Measurements from ENCODE around the gene P2RX4.

The P2RX4 gene

GRCh38 chr12:121264951-121265515 is 55.1 kb downstream of the P2RX4 start:
- no peak for TF ChIP-seq EZH2phosphoT487 (IDR thresholded peaks at IDR 0.05; ENCODE audit: low read length)
- no peak for TF ChIP-seq EZH2 (optimal IDR thresholded peaks at IDR 0.05; ENCODE audit: low read depth, low read length)
- TF ChIP-seq CTCF (IDR thresholded peaks at IDR 0.05; ENCODE audit: low read length), result no peak
- H3K36me3 ChIP-seq (replicated peaks; ENCODE audit: insufficient read depth, low read length), result no peaks in the 10 kb centered on the region

GRCh38 chr12:121267822-121268221 is 57.9 kb downstream of the P2RX4 start:
- Histone ChIP-seq H3K9ac (ENCODE audit: low read length) (no peak overlapping the region), H3K4me3 (ENCODE audit: low read length) (no peak overlapping the region), H3K27ac (ENCODE audit: low read length) (no peak overlapping the region), H2AFZ (ENCODE audit: low read length) (no peak overlapping the region), H3F3A (ENCODE audit: insufficient read depth, low read length) (no peaks in the 10 kb centered on the region), H3K9me2 (replicated peaks; ENCODE audit: insufficient read depth, low read length) (no peaks in the 10 kb centered on the region), H3K4me1 (ENCODE audit: low read length) (no peaks in the 10 kb centered on the region), H3K27me3 (replicated peaks; ENCODE audit: insufficient read depth, low read length) (no peaks in the 10 kb centered on the region), H3K9me3 (replicated peaks; ENCODE audit: insufficient read depth, low read length) (no peaks in the 10 kb centered on the region), H4K20me1 (ENCODE audit: insufficient read depth, low read length) (no peaks in the 10 kb centered on the region), H3K79me2 (ENCODE audit: low read length) (no peaks in the 10 kb centered on the region), H3K36me3 (replicated peaks; ENCODE audit: insufficient read depth, low read length) (no peaks in the 10 kb centered on the region), H3K4me2 (ENCODE audit: low read depth, low read length) (no peak overlapping the region)
- no peak for DNase-seq
- TF ChIP-seq EZH2 (optimal IDR thresholded peaks at IDR 0.05; ENCODE audit: low read depth, low read length) (no peak), CTCF (IDR thresholded peaks at IDR 0.05; ENCODE audit: low read length) (no peak), EZH2phosphoT487 (IDR thresholded peaks at IDR 0.05; ENCODE audit: low read length) (no peak)

More at GRCh38 chr12:121264951-121265515, 55.1 kb downstream of the P2RX4 start:
- H3K9me2 ChIP-seq (replicated peaks; ENCODE audit: insufficient read depth, low read length), result no peaks in the 10 kb centered on the region
- H2AFZ ChIP-seq (ENCODE audit: low read length), result no peak overlapping the region
- H3K4me3 ChIP-seq (ENCODE audit: low read length), result no peak overlapping the region
- H4K20me1 ChIP-seq (ENCODE audit: insufficient read depth, low read length), result no peaks in the 10 kb centered on the region
- H3K4me1 ChIP-seq (ENCODE audit: low read length), result no peaks in the 10 kb centered on the region
- no peak overlapping the region for H3K27ac ChIP-seq (ENCODE audit: low read length)
- H3K27me3 ChIP-seq (replicated peaks; ENCODE audit: insufficient read depth, low read length), result no peaks in the 10 kb centered on the region
- H3K4me2 ChIP-seq (ENCODE audit: low read depth, low read length), result no peak overlapping the region
- H3F3A ChIP-seq (ENCODE audit: insufficient read depth, low read length), result no peaks in the 10 kb centered on the region
- H3K9ac ChIP-seq (ENCODE audit: low read length), result no peak overlapping the region
- no peak for DNase-seq
- H3K79me2 ChIP-seq (ENCODE audit: low read length), result no peaks in the 10 kb centered on the region
- no peaks in the 10 kb centered on the region for H3K9me3 ChIP-seq (replicated peaks; ENCODE audit: insufficient read depth, low read length)

- no peaks in the 10 kb centered on the region for H3F3A ChIP-seq (ENCODE audit: insufficient read depth, low read length)
- no peak overlapping the region for H2AFZ ChIP-seq (ENCODE audit: low read length)
- H3K36me3 ChIP-seq (replicated peaks; ENCODE audit: insufficient read depth, low read length), result no peaks in the 10 kb centered on the region
- H3K27ac ChIP-seq (ENCODE audit: low read length), result no peak overlapping the region
- no peak for DNase-seq
- H4K20me1 ChIP-seq (ENCODE audit: insufficient read depth, low read length), result no peaks in the 10 kb centered on the region
- TF ChIP-seq EZH2 (optimal IDR thresholded peaks at IDR 0.05; ENCODE audit: low read depth, low read length) (no peak), EZH2phosphoT487 (IDR thresholded peaks at IDR 0.05; ENCODE audit: low read length) (no peak), CTCF (IDR thresholded peaks at IDR 0.05; ENCODE audit: low read length) (no peak)
- H3K9me3 ChIP-seq (replicated peaks; ENCODE audit: insufficient read depth, low read length), result no peaks in the 10 kb centered on the region
- no peaks in the 10 kb centered on the region for H3K4me1 ChIP-seq (ENCODE audit: low read length)
- no peak overlapping the region for H3K4me3 ChIP-seq (ENCODE audit: low read length)
- H3K79me2 ChIP-seq (ENCODE audit: low read length), result peaks cover 11% of the 10 kb centered on the region; the same call in 1 of the 2 replicates
- H3K27me3 ChIP-seq (replicated peaks; ENCODE audit: insufficient read depth, low read length), result no peaks in the 10 kb centered on the region
- H3K9ac ChIP-seq (ENCODE audit: low read length), result no peak overlapping the region
- no peaks in the 10 kb centered on the region for H3K9me2 ChIP-seq (replicated peaks; ENCODE audit: insufficient read depth, low read length)
- no peak overlapping the region for H3K4me2 ChIP-seq (ENCODE audit: low read depth, low read length)
These were observed 63.5 kb downstream of the P2RX4 start for GRCh38 chr12:121273364-121273896.
